ENCODE data around the gene ARHGAP42.

- no peak for TF ChIP-seq POLR2A (IDR thresholded peaks at IDR 0.05)
- TF ChIP-seq EP300 (IDR thresholded peaks at IDR 0.05): no peak
These were observed 66.5 kb downstream of the ARHGAP42 start for GRCh38 chr11:100753571-100753970.
